ENCODE data around the gene PRRG2. TPM values are rescaled to one million over a fixed set of nuclear protein-coding genes. Genes with fewer than 3 reads are reported as not detected.

PRRG2 gene
- total and polyA plus RNA-seq, 2 of the 13 experiments (the other 11 are each of a cell fraction or from before 2014, with no cell fraction given), result 0.66 to 0.82 TPM

DNA sequence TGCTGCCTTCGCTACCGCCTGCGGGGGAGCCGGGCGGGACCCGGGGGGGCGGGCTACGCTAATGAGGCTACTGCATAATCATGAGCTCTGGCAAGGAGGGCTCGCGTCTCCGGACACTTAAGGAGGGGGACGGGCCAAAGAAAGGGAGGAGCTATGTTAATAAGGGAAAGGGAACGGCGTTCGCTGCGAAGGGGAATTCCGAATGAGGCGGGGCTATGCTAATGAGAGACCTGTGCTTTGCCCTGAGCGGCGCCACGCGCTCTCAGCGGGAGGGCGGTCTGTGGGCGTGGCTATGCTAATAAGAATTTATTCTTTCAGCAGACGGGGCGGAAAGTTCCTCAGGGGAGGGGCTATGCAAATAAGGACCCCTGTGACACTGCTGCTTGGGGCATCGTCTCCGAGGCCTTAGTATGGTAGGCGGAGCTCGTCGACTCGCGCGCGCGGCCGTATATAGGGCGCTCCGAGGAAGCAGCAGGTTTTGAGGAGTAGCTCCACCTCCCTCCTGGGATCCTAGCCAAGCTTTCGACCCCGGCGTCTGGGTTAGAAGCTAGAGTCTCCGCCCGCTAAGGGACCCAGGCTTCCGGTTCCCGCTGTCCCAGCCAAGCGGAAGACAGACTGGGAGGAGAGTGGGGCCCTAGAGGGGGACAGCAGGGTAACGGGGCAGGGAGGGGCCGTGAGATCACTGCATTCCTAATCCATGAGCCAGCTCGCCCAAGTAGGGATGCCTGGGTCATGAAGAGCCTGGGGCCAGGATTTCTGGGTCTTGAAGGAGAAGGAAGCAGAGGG lies 59.2 kb downstream of the PRRG2 start, which contains the start of gene RRAS (continued):
- TF ChIP-seq ZNF484 (CRISPR knock-in tag; IDR thresholded peaks at IDR 0.05; ENCODE audit: borderline replicate concordance, low read depth) (no peak), ZNF335 (CRISPR knock-in tag; IDR thresholded peaks at IDR 0.05) (no peak), YY1 (IDR thresholded peaks at IDR 0.05; ENCODE audit: insufficient read depth, insufficient replicate concordance, low read depth, low read length) (no peak), GATAD2A (CRISPR knock-in tag; IDR thresholded peaks at IDR 0.05) (peak; percentile 88), ZSCAN9 (CRISPR knock-in tag; IDR thresholded peaks at IDR 0.05; ENCODE audit: borderline replicate concordance) (peak; percentile 70; the same call in 1 of the 2 replicates), SCMH1 (CRISPR knock-in tag; IDR thresholded peaks at IDR 0.05; ENCODE audit: borderline replicate concordance) (no peak), POLR2AphosphoS2 (IDR thresholded peaks at IDR 0.05; ENCODE audit: low read depth, low read length) (peak; percentile 76), ZNF260 (CRISPR knock-in tag; IDR thresholded peaks at IDR 0.05; ENCODE audit: borderline replicate concordance, low read depth) (no peak), ZSCAN20 (CRISPR knock-in tag; IDR thresholded peaks at IDR 0.05; ENCODE audit: borderline replicate concordance) (no peak), SOX5 (CRISPR knock-in tag; IDR thresholded peaks at IDR 0.05; ENCODE audit: borderline replicate concordance) (peak; percentile 56; the same call in 1 of the 2 replicates), ZNF460 (CRISPR knock-in tag; IDR thresholded peaks at IDR 0.05; ENCODE audit: borderline replicate concordance) (no peak), RFXAP (CRISPR knock-in tag; IDR thresholded peaks at IDR 0.05; ENCODE audit: borderline replicate concordance) (no peak), NFIC (IDR thresholded peaks at IDR 0.05; ENCODE audit: low read length) (no peak)
- TF ChIP-seq, protein P1, sequence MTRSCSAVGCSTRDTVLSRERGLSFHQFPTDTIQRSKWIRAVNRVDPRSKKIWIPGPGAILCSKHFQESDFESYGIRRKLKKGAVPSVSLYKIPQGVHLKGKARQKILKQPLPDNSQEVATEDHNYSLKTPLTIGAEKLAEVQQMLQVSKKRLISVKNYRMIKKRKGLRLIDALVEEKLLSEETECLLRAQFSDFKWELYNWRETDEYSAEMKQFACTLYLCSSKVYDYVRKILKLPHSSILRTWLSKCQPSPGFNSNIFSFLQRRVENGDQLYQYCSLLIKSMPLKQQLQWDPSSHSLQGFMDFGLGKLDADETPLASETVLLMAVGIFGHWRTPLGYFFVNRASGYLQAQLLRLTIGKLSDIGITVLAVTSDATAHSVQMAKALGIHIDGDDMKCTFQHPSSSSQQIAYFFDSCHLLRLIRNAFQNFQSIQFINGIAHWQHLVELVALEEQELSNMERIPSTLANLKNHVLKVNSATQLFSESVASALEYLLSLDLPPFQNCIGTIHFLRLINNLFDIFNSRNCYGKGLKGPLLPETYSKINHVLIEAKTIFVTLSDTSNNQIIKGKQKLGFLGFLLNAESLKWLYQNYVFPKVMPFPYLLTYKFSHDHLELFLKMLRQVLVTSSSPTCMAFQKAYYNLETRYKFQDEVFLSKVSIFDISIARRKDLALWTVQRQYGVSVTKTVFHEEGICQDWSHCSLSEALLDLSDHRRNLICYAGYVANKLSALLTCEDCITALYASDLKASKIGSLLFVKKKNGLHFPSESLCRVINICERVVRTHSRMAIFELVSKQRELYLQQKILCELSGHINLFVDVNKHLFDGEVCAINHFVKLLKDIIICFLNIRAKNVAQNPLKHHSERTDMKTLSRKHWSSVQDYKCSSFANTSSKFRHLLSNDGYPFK (CRISPR knock-in tag; IDR thresholded peaks at IDR 0.05; ENCODE audit: borderline replicate concordance), result peak; percentile 73; the same call in 1 of the 2 replicates
- TF ChIP-seq, protein P2, sequence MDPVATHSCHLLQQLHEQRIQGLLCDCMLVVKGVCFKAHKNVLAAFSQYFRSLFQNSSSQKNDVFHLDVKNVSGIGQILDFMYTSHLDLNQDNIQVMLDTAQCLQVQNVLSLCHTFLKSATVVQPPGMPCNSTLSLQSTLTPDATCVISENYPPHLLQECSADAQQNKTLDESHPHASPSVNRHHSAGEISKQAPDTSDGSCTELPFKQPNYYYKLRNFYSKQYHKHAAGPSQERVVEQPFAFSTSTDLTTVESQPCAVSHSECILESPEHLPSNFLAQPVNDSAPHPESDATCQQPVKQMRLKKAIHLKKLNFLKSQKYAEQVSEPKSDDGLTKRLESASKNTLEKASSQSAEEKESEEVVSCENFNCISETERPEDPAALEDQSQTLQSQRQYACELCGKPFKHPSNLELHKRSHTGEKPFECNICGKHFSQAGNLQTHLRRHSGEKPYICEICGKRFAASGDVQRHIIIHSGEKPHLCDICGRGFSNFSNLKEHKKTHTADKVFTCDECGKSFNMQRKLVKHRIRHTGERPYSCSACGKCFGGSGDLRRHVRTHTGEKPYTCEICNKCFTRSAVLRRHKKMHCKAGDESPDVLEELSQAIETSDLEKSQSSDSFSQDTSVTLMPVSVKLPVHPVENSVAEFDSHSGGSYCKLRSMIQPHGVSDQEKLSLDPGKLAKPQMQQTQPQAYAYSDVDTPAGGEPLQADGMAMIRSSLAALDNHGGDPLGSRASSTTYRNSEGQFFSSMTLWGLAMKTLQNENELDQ (CRISPR knock-in tag; IDR thresholded peaks at IDR 0.05; ENCODE audit: borderline replicate concordance), result no peak
- TF ChIP-seq, protein P3, sequence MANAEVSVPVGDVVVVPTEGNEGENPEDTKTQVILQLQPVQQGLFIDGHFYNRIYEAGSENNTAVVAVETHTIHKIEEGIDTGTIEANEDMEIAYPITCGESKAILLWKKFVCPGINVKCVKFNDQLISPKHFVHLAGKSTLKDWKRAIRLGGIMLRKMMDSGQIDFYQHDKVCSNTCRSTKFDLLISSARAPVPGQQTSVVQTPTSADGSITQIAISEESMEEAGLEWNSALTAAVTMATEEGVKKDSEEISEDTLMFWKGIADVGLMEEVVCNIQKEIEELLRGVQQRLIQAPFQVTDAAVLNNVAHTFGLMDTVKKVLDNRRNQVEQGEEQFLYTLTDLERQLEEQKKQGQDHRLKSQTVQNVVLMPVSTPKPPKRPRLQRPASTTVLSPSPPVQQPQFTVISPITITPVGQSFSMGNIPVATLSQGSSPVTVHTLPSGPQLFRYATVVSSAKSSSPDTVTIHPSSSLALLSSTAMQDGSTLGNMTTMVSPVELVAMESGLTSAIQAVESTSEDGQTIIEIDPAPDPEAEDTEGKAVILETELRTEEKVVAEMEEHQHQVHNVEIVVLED (CRISPR knock-in tag; IDR thresholded peaks at IDR 0.05; ENCODE audit: borderline replicate concordance), result peak; percentile 72; the same call in 1 of the 2 replicates
- TF ChIP-seq, protein P4, sequence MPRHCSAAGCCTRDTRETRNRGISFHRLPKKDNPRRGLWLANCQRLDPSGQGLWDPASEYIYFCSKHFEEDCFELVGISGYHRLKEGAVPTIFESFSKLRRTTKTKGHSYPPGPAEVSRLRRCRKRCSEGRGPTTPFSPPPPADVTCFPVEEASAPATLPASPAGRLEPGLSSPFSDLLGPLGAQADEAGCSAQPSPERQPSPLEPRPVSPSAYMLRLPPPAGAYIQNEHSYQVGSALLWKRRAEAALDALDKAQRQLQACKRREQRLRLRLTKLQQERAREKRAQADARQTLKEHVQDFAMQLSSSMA (CRISPR knock-in tag; IDR thresholded peaks at IDR 0.05), result 0 out of 2 replicates have a peak, but pooled peaks have one; percentile 56
- TF ChIP-seq, protein P5, sequence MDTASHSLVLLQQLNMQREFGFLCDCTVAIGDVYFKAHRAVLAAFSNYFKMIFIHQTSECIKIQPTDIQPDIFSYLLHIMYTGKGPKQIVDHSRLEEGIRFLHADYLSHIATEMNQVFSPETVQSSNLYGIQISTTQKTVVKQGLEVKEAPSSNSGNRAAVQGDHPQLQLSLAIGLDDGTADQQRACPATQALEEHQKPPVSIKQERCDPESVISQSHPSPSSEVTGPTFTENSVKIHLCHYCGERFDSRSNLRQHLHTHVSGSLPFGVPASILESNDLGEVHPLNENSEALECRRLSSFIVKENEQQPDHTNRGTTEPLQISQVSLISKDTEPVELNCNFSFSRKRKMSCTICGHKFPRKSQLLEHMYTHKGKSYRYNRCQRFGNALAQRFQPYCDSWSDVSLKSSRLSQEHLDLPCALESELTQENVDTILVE (CRISPR knock-in tag; IDR thresholded peaks at IDR 0.05), result peak; percentile 93

All from HepG2 (cell line).